ENCODE measurements around the gene SEMA6B. TPM values are rescaled to one million over a fixed set of nuclear protein-coding genes. Genes with fewer than 3 reads are reported as not detected.

Gene SEMA6B
- total and polyA plus RNA-seq, 7 donors: 2.3 to 11.7 (median 7.1) TPM

- ATAC-seq (peak in 1 of 4 donors; percentile 13), DNase-seq (no peak)
- 83 to 86% (median 84%) methylated on average over 17 of the region's 17 CpGs for WGBS, 3 donors
- H3K27ac ChIP-seq: peak overlapping the region; percentile 51
- peaks cover 21% of the 10 kb centered on the region for H3K4me1 ChIP-seq
- intact Hi-C loops (cut with DNase I): no loop called here
- TF ChIP-seq CTCF (IDR thresholded peaks at IDR 0.05): no peak
- peaks cover 0 to 70% of the 10 kb centered on the region in 2 donors for H3K36me3 ChIP-seq (ENCODE audit: insufficient read depth in 1 of 2, low read depth in 1 of 2)
- no peaks in the 10 kb centered on the region for H3K9me3 ChIP-seq
- H3K4me3 ChIP-seq: no peak overlapping the region
- H3K27me3 ChIP-seq (ENCODE audit: insufficient read depth in 3 of 3, low read length in 2 of 3): no peaks in the 10 kb centered on the region
These were observed 52.9 kb downstream of the SEMA6B start for GRCh38 chr19:4506449-4507149.

- no peak for TF ChIP-seq CTCF (IDR thresholded peaks at IDR 0.05)
- DNase-seq (no peak), ATAC-seq (no peak)
- intact Hi-C loops (cut with DNase I): no loop called here
- H3K27ac ChIP-seq: peak overlapping the region; percentile 7
- H3K27me3 ChIP-seq (ENCODE audit: insufficient read depth in 3 of 3, low read length in 2 of 3): no peaks in the 10 kb centered on the region
- no peak overlapping the region for H3K4me3 ChIP-seq
- H3K9me3 ChIP-seq: no peaks in the 10 kb centered on the region
- peaks cover 21% of the 10 kb centered on the region for H3K4me1 ChIP-seq
- H3K36me3 ChIP-seq (ENCODE audit: insufficient read depth in 1 of 2, low read depth in 1 of 2): peaks cover 0 to 77% of the 10 kb centered on the region in 2 donors
- 86 to 94% (median 90%) methylated on average over 31 to 34 of the region's 34 CpGs for WGBS, 3 donors
These were observed 53.7 kb downstream of the SEMA6B start for GRCh38 chr19:4505570-4506448.

GRCh38 chr19:4504891-4505569 is 54.5 kb downstream of the SEMA6B start:
- peaks cover 21% of the 10 kb centered on the region for H3K4me1 ChIP-seq
- no peak overlapping the region for H3K4me3 ChIP-seq
- no peak for TF ChIP-seq CTCF (IDR thresholded peaks at IDR 0.05)
- ATAC-seq: no peak
- intact Hi-C loops (cut with DNase I): no loop called here
- 50 to 75% (median 57%) methylated on average over 15 of the region's 15 CpGs for WGBS, 3 donors
- H3K27ac ChIP-seq: peak overlapping the region; percentile 41
- H3K36me3 ChIP-seq (ENCODE audit: insufficient read depth in 1 of 2, low read depth in 1 of 2): peaks cover 0 to 83% of the 10 kb centered on the region in 2 donors
- no peak for DNase-seq
- no peaks in the 10 kb centered on the region for H3K27me3 ChIP-seq (ENCODE audit: insufficient read depth in 3 of 3, low read length in 2 of 3)
- no peaks in the 10 kb centered on the region for H3K9me3 ChIP-seq

GRCh38 chr19:4504297-4504701 is 55.2 kb downstream of the SEMA6B start:
- peak in 2 of 4 donors; percentile 16 to 69 for ATAC-seq
- intact Hi-C loops (cut with DNase I): no loop called here
- Histone ChIP-seq H3K36me3 (ENCODE audit: insufficient read depth in 1 of 2, low read depth in 1 of 2) (peaks cover 0 to 90% of the 10 kb centered on the region in 2 donors), H3K27me3 (ENCODE audit: insufficient read depth in 3 of 3, low read length in 2 of 3) (no peaks in the 10 kb centered on the region), H3K4me1 (peaks cover 18% of the 10 kb centered on the region), H3K4me3 (no peak overlapping the region), H3K9me3 (no peaks in the 10 kb centered on the region), H3K27ac (peak overlapping the region; percentile 41)
- peak in 1 of 2 donors; percentile 66 for DNase-seq
- TF ChIP-seq CTCF (IDR thresholded peaks at IDR 0.05): no peak
- 33 to 48% (median 36%) methylated on average over 9 to 23 of the region's 23 CpGs for WGBS, 3 donors

Data from psoas muscle (tissue), 8 donors.